Glutamatergic neuron (in vitro differentiated cells): ENCODE results near the gene GALNT11. TPM values are rescaled to one million over a fixed set of nuclear protein-coding genes. Genes with fewer than 3 reads are reported as not detected.
A peak's percentile ranks its signal among the peaks of the same experiment; 100 is the strongest.

ENCODE experiments used
- DNase-seq: peaks from one replicate; pipeline ENCODE4 v3.0.0; 2022
- H3K27ac Mint-ChIP-seq: one replicate; pipeline ENCODE4 v1.8.0; 2020; ENCODE audit warnings: mild to moderate bottlenecking, mixed read lengths, inconsistent platforms; ENCODE audit not compliant: unreplicated experiment
- H3K27me3 Mint-ChIP-seq: one replicate; pipeline ENCODE4 v1.8.0; 2020; ENCODE audit warnings: mild to moderate bottlenecking, moderate library complexity, mixed read lengths, inconsistent platforms; ENCODE audit not compliant: unreplicated experiment
- H3K36me3 Mint-ChIP-seq: one replicate; pipeline ENCODE4 v1.8.0; 2020; ENCODE audit warnings: mild to moderate bottlenecking, mixed read lengths, inconsistent platforms; ENCODE audit not compliant: unreplicated experiment
- H3K4me1 Mint-ChIP-seq: one replicate; pipeline ENCODE4 v1.8.0; 2020; ENCODE audit warnings: mild to moderate bottlenecking, low read depth, mixed read lengths, inconsistent platforms; ENCODE audit not compliant: unreplicated experiment
- H3K4me3 Mint-ChIP-seq: one replicate; pipeline ENCODE4 v1.8.0; 2020; ENCODE audit warnings: mild to moderate bottlenecking, mixed read lengths, inconsistent platforms; ENCODE audit not compliant: unreplicated experiment
- H3K9me3 Mint-ChIP-seq: one replicate; pipeline ENCODE4 v1.8.0; 2020; ENCODE audit warnings: mild to moderate bottlenecking, moderate library complexity, mixed read lengths, inconsistent platforms; ENCODE audit not compliant: unreplicated experiment
- long read RNA-seq: library from polyadenylated mRNA; unstranded; transcript quantifications from one replicate; pipeline ENCODE4 v2.0.0, GENCODE V29; 2020; ENCODE audit not compliant: unreplicated experiment
- total RNA-seq: library from RNA; stranded (reverse); fragmentation: NEBNext Ultra II Directional; extraction: Animal tissue kit (Norgen Biotek cat#: 25700); gene quantifications from one replicate; pipeline ENCODE4 v1.2.1, GENCODE V29; 2021; ENCODE audit not compliant: unreplicated experiment
- TF ChIP-seq, protein P1 (sequence below): fragments of 200-600 bp; sonication (generic); IDR thresholded peaks from one replicate; pipeline ENCODE4 v1.5.0; 2021; ENCODE audit not compliant: partially characterized antibody, unreplicated experiment

GALNT11 gene
- 32.7 TPM for total RNA-seq
- long read RNA-seq, transcript GALNT11-205 (12 exons, 2,727 nt): major isoform, 8 of 14 reads
- long read RNA-seq, partial matches to known transcripts: 2 of 14 reads
- long read RNA-seq, other reads (novel, unspliced or antisense): 4 of 14 reads

DNA sequence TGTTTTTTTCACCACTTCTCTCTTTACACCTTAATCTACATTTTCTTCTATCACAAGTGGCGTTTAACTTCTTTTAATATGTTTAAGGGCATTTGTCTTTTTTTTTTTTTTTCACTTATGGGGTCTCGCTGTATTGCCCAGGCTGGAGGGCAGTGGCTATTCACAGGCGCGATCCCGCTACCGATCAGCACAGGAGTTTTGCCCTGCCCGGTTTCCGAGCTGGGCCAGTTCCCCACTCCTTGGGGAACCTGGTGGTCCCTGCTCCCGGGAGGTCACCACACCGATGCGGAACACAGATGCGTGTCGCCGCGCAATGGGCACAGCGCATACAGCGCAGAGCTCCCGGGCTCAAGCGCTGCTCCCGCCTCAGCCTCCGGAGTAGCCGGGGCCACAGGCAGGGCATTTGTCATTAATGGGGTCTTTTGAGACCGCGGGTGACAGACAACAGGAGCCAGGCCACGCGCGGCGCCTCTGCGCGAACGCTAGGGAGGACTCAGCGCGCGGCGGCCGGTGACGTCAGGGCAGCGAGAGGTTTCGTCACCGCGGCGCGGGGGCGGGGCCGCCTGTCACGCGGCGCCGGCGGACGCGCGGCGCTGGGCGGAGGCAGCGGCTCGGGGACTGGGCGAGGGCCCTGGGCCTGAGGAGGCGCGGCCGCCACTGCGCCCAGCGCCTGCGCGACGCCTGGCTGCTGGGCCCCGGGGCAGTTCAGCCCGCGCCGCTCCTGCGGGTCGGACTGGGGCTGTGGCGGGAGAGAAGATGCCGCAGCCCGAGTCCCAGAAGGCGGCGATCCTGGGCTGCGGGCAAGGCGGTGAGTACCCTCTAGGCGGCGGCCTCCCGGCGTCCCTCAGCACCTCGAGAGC lies at the start of gene GALNT11:
Gene GALNT11, plus strand, starts transcription at position 598 of the 860 bp plus-strand sequence. CDS start 68,554 bp downstream, outside the sequence.
- Mint-ChIP-seq H3K27ac (peak within 1 kb of the TSS; percentile 86), H3K9me3 (peaks cover 10% of the 10 kb centered on the region), H3K4me1 (peaks cover 8% of the 10 kb centered on the region), H3K4me3 (peak within 1 kb of the TSS; percentile 88), H3K27me3 (peaks cover 5% of the 10 kb centered on the region), H3K36me3 (peaks cover 13% of the 10 kb centered on the region)
- TF ChIP-seq, protein P1, sequence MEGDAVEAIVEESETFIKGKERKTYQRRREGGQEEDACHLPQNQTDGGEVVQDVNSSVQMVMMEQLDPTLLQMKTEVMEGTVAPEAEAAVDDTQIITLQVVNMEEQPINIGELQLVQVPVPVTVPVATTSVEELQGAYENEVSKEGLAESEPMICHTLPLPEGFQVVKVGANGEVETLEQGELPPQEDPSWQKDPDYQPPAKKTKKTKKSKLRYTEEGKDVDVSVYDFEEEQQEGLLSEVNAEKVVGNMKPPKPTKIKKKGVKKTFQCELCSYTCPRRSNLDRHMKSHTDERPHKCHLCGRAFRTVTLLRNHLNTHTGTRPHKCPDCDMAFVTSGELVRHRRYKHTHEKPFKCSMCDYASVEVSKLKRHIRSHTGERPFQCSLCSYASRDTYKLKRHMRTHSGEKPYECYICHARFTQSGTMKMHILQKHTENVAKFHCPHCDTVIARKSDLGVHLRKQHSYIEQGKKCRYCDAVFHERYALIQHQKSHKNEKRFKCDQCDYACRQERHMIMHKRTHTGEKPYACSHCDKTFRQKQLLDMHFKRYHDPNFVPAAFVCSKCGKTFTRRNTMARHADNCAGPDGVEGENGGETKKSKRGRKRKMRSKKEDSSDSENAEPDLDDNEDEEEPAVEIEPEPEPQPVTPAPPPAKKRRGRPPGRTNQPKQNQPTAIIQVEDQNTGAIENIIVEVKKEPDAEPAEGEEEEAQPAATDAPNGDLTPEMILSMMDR: no peak
- peak; percentile 90 for DNase-seq

DNA sequence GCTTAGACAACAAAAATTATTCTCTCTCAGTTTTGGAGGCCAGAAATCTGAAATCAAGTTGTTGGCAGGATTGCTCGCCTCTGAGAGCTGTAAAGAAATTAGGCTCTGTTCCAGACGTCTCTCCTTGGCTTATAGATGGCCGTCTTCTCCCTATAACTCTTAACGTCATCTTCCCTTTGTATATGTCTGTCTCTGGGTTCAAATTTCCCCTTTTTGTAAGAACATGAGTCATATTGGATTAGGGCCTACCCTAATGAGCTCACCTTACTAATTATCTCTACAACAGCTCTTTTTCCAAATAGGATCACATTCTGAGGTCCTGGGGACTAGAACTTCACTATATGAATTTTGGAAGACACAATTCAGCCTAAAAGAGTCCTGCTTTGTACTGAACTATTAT lies 46.9 kb upstream of the GALNT11 start:
- DNase-seq: no peak
- Mint-ChIP-seq H3K4me3 (no peak overlapping the region), H3K4me1 (no peaks in the 10 kb centered on the region), H3K9me3 (peaks cover under 1% of the 10 kb centered on the region), H3K27ac (no peak overlapping the region), H3K36me3 (peaks cover 4% of the 10 kb centered on the region), H3K27me3 (no peaks in the 10 kb centered on the region)
- TF ChIP-seq, protein P1: no peak

DNA sequence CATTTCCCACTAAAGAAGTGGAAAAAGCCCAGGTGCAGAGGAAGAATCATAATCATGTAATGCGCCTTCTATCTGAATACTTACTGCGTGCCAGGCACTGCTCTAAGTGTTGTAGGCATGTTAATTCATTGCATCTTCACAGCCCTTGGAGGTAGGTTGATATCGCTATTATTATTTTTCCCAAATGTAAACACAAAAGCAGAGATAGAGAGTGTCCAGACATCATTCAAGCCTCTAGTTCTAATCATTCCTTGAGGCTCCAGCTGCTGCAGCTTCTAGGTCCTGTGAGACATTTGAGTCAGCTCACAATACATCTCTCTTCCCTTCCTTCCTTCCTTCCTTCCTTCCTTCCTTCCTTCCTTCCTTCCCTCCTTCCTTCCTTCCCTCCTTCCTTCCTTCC lies 44.3 kb upstream of the GALNT11 start:
- Mint-ChIP-seq H3K4me3 (no peak overlapping the region), H3K27ac (no peak overlapping the region), H3K9me3 (peaks cover 1% of the 10 kb centered on the region), H3K36me3 (no peaks in the 10 kb centered on the region), H3K4me1 (no peaks in the 10 kb centered on the region), H3K27me3 (peaks cover 1% of the 10 kb centered on the region)
- TF ChIP-seq, protein P1: no peak
- DNase-seq: no peak

DNA sequence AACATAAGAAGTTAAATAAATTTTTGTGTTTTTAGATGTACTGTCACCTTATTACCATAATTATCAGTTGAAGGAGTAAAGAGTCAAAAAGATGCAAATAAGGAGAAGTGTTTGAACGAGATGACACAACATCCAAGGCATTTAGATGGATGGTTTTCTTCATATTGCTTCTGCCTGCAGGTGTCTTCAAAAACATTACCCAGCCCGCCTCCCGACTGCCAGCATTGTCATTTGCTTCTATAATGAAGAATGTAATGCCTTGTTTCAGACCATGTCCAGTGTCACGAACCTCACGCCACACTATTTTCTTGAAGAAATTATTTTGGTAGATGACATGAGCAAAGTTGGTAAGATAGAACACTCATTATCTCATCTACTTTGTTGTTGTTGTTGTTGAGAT lies 42.7 kb upstream of the GALNT11 start:
- no peak overlapping the region for H3K4me3 Mint-ChIP-seq
- DNase-seq: no peak
- H3K36me3 Mint-ChIP-seq: no peaks in the 10 kb centered on the region
- no peaks in the 10 kb centered on the region for H3K4me1 Mint-ChIP-seq
- H3K27ac Mint-ChIP-seq: no peak overlapping the region
- TF ChIP-seq, protein P1: no peak
- peaks cover 5% of the 10 kb centered on the region for H3K27me3 Mint-ChIP-seq
- peaks cover 3% of the 10 kb centered on the region for H3K9me3 Mint-ChIP-seq

DNA sequence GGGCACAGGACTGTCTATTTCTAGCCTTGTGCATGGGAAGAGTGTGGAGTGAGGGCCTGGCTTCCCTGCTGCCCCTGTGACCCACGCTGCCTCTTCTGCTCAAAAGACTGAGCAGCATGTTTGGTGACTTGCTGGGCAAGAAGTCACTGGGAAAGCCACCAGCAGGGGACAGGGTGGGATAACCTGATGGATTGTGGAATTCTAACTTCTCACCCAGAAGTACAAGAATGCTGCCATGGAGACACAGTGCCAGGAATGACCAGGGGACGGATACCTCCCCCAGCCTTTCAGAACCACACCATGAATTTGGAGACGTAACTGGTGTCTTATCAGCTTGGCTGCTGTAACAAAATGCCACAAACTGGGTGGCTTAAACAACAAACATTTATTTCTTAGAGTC lies 40.9 kb upstream of the GALNT11 start:
- DNase-seq: no peak
- peaks cover 5% of the 10 kb centered on the region for H3K27me3 Mint-ChIP-seq
- H3K9me3 Mint-ChIP-seq: peaks cover 3% of the 10 kb centered on the region
- no peak overlapping the region for H3K27ac Mint-ChIP-seq
- H3K36me3 Mint-ChIP-seq: no peaks in the 10 kb centered on the region
- H3K4me1 Mint-ChIP-seq: no peaks in the 10 kb centered on the region
- no peak overlapping the region for H3K4me3 Mint-ChIP-seq
- TF ChIP-seq, protein P1: no peak
